Measurements from ENCODE around the gene MAST2. TPM values are rescaled to one million over a fixed set of nuclear protein-coding genes. Genes with fewer than 3 reads are reported as not detected.

Gene MAST2
- total RNA-seq, 1 experiment from 2014 or later: 37.2 TPM

DNA sequence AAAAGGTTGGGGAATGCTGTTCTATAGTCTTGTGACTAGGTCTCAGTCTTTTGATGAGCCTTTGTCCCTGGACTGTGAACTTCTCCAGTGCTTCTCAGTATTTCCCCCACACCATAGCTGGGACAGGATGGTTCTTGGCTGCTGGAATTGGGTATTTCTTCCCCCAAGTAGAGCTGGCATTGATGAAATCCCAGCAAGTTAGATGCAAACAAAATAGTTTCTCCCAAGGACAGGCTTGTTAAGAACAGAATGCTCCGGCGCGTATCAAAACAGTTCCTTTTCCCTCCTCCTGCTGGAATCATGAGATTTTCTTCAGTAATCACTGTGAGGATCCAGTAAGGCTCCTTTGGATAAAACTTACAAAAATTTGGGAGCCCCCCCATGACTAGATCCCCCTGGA lies 166.5 kb downstream of the MAST2 start (continued):
- TF ChIP-seq ZNF232 (CRISPR knock-in tag; IDR thresholded peaks at IDR 0.05) (no peak), NFATC4 (CRISPR knock-in tag; IDR thresholded peaks at IDR 0.05) (no peak), MXD4 (CRISPR knock-in tag; IDR thresholded peaks at IDR 0.05; ENCODE audit: borderline replicate concordance) (no peak)
- TF ChIP-seq, protein P1, sequence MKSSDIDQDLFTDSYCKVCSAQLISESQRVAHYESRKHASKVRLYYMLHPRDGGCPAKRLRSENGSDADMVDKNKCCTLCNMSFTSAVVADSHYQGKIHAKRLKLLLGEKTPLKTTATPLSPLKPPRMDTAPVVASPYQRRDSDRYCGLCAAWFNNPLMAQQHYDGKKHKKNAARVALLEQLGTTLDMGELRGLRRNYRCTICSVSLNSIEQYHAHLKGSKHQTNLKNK (CRISPR knock-in tag; IDR thresholded peaks at IDR 0.05): no peak

DNA sequence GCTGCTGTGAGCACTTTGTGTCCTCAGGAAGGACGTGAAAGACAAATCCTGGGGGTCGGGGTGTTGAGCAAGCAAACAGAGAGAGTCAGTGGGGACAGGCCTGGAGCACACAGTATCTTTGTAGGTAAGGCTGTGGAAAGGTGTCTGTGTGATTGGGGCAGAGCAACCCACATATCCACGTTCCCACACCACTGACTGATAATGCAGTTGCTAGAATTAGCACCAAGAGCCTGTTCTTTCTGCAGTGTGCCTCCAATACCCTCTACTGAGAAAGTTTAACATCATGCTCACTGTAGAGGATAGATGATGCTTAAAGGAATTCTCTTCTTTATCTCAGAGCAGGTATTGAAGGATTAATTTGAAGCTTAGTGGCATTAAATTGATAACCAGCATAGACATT lies 167.9 kb downstream of the MAST2 start:
- no peak overlapping the region for H3K4me3 Mint-ChIP-seq
- TF ChIP-seq OVOL2 (CRISPR knock-in tag; IDR thresholded peaks at IDR 0.05; ENCODE audit: borderline replicate concordance) (no peak), TP53 (CRISPR knock-in tag; IDR thresholded peaks at IDR 0.05) (no peak), RORB (CRISPR knock-in tag; IDR thresholded peaks at IDR 0.05) (no peak), SMAD4 (CRISPR knock-in tag; IDR thresholded peaks at IDR 0.05) (no peak), NR1H2 (CRISPR knock-in tag; IDR thresholded peaks at IDR 0.05) (no peak), CREB1 (CRISPR knock-in tag; IDR thresholded peaks at IDR 0.05) (no peak), ZNF232 (CRISPR knock-in tag; IDR thresholded peaks at IDR 0.05) (no peak)
- TF ChIP-seq, protein P2, sequence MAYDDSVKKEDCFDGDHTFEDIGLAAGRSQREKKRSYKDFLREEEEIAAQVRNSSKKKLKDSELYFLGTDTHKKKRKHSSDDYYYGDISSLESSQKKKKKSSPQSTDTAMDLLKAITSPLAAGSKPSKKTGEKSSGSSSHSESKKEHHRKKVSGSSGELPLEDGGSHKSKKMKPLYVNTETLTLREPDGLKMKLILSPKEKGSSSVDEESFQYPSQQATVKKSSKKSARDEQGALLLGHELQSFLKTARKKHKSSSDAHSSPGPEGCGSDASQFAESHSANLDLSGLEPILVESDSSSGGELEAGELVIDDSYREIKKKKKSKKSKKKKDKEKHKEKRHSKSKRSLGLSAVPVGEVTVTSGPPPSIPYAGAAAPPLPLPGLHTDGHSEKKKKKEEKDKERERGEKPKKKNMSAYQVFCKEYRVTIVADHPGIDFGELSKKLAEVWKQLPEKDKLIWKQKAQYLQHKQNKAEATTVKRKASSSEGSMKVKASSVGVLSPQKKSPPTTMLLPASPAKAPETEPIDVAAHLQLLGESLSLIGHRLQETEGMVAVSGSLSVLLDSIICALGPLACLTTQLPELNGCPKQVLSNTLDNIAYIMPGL (CRISPR knock-in tag; IDR thresholded peaks at IDR 0.05): no peak
- TF ChIP-seq, protein P3, sequence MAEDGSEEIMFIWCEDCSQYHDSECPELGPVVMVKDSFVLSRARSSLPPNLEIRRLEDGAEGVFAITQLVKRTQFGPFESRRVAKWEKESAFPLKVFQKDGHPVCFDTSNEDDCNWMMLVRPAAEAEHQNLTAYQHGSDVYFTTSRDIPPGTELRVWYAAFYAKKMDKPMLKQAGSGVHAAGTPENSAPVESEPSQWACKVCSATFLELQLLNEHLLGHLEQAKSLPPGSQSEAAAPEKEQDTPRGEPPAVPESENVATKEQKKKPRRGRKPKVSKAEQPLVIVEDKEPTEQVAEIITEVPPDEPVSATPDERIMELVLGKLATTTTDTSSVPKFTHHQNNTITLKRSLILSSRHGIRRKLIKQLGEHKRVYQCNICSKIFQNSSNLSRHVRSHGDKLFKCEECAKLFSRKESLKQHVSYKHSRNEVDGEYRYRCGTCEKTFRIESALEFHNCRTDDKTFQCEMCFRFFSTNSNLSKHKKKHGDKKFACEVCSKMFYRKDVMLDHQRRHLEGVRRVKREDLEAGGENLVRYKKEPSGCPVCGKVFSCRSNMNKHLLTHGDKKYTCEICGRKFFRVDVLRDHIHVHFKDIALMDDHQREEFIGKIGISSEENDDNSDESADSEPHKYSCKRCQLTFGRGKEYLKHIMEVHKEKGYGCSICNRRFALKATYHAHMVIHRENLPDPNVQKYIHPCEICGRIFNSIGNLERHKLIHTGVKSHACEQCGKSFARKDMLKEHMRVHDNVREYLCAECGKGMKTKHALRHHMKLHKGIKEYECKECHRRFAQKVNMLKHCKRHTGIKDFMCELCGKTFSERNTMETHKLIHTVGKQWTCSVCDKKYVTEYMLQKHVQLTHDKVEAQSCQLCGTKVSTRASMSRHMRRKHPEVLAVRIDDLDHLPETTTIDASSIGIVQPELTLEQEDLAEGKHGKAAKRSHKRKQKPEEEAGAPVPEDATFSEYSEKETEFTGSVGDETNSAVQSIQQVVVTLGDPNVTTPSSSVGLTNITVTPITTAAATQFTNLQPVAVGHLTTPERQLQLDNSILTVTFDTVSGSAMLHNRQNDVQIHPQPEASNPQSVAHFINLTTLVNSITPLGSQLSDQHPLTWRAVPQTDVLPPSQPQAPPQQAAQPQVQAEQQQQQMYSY (CRISPR knock-in tag; IDR thresholded peaks at IDR 0.05): no peak
- TF ChIP-seq, protein P4, sequence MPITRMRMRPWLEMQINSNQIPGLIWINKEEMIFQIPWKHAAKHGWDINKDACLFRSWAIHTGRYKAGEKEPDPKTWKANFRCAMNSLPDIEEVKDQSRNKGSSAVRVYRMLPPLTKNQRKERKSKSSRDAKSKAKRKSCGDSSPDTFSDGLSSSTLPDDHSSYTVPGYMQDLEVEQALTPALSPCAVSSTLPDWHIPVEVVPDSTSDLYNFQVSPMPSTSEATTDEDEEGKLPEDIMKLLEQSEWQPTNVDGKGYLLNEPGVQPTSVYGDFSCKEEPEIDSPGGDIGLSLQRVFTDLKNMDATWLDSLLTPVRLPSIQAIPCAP (CRISPR knock-in tag; IDR thresholded peaks at IDR 0.05): no peak
- TF ChIP-seq, protein P5, sequence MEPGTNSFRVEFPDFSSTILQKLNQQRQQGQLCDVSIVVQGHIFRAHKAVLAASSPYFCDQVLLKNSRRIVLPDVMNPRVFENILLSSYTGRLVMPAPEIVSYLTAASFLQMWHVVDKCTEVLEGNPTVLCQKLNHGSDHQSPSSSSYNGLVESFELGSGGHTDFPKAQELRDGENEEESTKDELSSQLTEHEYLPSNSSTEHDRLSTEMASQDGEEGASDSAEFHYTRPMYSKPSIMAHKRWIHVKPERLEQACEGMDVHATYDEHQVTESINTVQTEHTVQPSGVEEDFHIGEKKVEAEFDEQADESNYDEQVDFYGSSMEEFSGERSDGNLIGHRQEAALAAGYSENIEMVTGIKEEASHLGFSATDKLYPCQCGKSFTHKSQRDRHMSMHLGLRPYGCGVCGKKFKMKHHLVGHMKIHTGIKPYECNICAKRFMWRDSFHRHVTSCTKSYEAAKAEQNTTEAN (CRISPR knock-in tag; IDR thresholded peaks at IDR 0.05): no peak
- H3K27ac Mint-ChIP-seq: no peak overlapping the region
- ChIA-PET CTCF (interaction anchor here (0.6 kb wide), 1 partner anchor 320 kb away, joined by 3 read pairs; no protein-coding TSS in a partner anchor), POLR2A (no interaction called here)
- DNase-seq (ENCODE audit: low spot score) (no peak), ATAC-seq (no peak)
- no peaks in the 10 kb centered on the region for H3K27me3 Mint-ChIP-seq (ENCODE audit: low read depth)
- H3K4me1 Mint-ChIP-seq: peaks cover 13% of the 10 kb centered on the region
- H3K9me3 Mint-ChIP-seq: peaks cover 6% of the 10 kb centered on the region; the same call in 1 of the 2 replicates
- peaks cover 3% of the 10 kb centered on the region; the same call in 1 of the 2 replicates for H3K36me3 Mint-ChIP-seq

DNA sequence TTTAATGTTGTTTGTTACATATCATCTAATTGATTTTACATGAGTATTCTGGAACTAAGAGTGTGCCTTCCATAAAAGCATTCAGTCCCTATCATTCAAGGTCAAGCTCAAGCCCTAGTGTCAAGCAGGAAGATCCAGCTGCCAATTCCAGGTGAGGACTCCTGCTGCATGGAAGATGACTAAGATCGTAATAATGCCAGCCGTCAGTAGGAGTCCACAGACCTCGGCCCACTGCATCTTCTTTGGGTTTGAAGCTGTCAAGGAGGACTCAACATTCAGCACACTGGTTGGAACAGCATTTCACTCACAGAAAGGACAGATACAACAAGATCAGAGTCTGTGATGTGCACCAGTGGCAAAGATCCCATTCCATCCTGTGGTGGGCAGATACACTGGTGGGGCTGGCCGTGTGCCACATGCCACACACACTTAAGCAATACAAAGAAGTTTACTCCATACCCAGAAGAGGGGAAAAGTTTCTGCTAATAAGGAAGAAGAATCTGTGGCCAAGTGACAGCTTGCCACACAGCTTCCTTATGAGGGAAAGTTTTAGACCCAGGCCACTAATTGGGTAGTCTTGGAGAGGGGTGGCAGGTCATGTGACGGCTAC lies 168.6 kb downstream of the MAST2 start:
- ChIA-PET CTCF (interaction anchor here (0.6 kb wide), 1 partner anchor 295 kb away, joined by 3 read pairs; no protein-coding TSS in a partner anchor), POLR2A (no interaction called here)
- H3K9me3 Mint-ChIP-seq: peaks cover 6% of the 10 kb centered on the region; the same call in 1 of the 2 replicates
- DNase-seq (ENCODE audit: low spot score): no peak
- H3K4me1 Mint-ChIP-seq: peaks cover 13% of the 10 kb centered on the region
- H3K27me3 Mint-ChIP-seq (ENCODE audit: low read depth): no peaks in the 10 kb centered on the region
- no peak overlapping the region for H3K4me3 Mint-ChIP-seq
- H3K36me3 Mint-ChIP-seq: peaks cover 3% of the 10 kb centered on the region; the same call in 1 of the 2 replicates
- no peak overlapping the region for H3K27ac Mint-ChIP-seq
- no peak for ATAC-seq
- TF ChIP-seq, protein P6, sequence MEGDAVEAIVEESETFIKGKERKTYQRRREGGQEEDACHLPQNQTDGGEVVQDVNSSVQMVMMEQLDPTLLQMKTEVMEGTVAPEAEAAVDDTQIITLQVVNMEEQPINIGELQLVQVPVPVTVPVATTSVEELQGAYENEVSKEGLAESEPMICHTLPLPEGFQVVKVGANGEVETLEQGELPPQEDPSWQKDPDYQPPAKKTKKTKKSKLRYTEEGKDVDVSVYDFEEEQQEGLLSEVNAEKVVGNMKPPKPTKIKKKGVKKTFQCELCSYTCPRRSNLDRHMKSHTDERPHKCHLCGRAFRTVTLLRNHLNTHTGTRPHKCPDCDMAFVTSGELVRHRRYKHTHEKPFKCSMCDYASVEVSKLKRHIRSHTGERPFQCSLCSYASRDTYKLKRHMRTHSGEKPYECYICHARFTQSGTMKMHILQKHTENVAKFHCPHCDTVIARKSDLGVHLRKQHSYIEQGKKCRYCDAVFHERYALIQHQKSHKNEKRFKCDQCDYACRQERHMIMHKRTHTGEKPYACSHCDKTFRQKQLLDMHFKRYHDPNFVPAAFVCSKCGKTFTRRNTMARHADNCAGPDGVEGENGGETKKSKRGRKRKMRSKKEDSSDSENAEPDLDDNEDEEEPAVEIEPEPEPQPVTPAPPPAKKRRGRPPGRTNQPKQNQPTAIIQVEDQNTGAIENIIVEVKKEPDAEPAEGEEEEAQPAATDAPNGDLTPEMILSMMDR (IDR thresholded peaks at IDR 0.05): no peak
- TF ChIP-seq NFYB (CRISPR knock-in tag; conservative IDR thresholded peaks at IDR 0.05; ENCODE audit: low read depth): no peak
- no peak for TF ChIP-seq NR1H2 (CRISPR knock-in tag; IDR thresholded peaks at IDR 0.05)
- TF ChIP-seq JUN (CRISPR knock-in tag; IDR thresholded peaks at IDR 0.05): no peak
- TF ChIP-seq, protein P4 (CRISPR knock-in tag; IDR thresholded peaks at IDR 0.05): no peak
- TF ChIP-seq, protein P7, sequence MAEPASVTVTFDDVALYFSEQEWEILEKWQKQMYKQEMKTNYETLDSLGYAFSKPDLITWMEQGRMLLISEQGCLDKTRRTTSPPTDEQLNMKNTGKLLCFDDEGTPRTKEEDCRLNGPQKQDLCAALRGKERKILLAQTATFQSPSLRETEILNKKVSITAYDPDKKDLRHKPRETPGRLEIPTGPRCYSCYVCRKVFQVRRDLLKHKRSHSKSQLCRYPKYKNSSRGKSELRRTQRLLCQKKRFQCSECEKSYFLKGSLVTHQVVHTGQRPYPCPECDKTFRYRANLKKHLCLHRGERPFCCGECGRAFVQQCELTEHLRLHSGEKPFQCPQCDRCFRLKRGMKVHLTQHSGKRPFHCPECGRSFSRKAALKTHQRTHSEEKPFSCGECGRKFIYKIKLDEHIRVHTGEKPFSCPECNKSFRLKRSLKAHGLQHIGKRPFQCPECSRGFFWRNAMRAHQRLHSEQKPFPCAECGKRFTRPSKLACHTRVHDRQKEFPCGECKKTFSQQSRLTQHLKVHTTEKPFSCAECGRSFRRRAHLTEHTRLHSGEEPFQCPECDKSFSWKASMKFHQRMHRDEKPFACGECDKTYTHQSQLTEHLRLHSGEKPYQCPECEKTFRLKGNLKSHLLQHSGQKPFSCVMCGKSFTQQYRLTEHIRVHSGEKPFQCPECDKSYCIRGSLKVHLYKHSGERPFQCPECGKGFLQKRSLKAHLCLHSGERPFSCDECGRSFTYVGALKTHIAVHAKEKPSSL (CRISPR knock-in tag; conservative IDR thresholded peaks at IDR 0.05): no peak
- no peak for TF ChIP-seq HMGA2 (CRISPR knock-in tag; IDR thresholded peaks at IDR 0.05)
- no peak for TF ChIP-seq ZNF671 (CRISPR knock-in tag; IDR thresholded peaks at IDR 0.05)
- TF ChIP-seq FOXJ3 (CRISPR knock-in tag; IDR thresholded peaks at IDR 0.05; ENCODE audit: borderline replicate concordance): no peak
